Measurements from ENCODE around the gene SOD3.

Gene SOD3

DNA sequence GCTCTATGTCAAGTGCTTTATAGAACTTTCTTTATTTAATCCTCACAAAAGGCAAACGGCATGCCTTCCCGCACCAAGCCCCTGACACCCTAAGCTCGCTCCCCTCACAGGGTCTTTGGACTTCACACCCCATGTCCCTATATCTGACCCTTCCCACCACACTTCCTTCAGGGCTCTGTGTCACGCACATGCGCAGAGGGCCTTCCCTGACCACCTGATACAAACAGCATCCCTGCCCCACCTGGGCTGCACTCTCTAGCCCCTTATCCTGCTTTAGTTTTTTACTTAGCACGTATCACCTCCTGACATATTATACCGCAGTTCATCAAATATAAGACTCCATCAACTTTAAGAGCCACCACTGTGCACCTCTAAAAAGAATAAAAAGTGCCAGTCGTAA, 49.8 kb downstream of the SOD3 start:
- DNase-seq = no peak

DNA sequence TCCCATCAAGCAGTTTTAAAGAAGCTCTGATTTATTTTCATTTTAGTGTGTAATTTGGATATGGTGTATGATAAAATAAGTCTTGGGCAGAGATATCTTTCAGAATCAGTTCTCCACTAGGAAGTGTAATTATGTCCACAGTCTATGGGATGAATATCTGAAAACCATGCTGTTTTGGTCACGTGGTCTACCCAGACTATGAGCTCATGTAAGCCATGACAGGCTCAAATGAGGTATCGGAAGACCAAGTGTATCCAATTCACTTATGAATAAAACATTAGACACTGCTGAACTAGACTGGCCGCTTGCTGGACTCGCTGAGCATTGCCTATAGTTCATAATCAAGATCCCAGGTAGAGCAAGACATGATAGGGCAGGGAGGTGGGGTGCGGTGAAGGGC, 50.5 kb downstream of the SOD3 start:
- DNase-seq = no peak

DNA sequence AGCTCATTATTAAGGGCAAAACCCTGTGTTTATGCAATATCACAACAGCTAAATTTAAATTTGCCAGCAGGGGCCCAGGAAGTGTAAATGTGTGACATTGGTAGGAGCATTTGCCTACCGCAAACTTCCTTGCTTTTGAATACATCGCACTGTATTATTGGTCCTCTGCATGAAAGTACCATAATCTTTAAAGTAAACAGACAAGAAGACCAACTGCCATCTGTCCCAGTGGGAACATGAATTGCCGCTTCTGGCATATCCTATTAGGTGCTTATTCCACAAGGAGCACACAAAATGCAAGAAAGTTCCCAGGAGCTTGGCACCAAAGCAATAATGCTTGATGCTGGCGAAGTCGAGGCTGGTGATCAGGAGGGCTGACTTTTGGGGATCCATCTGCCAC, 51.3 kb downstream of the SOD3 start:
- DNase-seq = no peak

DNA sequence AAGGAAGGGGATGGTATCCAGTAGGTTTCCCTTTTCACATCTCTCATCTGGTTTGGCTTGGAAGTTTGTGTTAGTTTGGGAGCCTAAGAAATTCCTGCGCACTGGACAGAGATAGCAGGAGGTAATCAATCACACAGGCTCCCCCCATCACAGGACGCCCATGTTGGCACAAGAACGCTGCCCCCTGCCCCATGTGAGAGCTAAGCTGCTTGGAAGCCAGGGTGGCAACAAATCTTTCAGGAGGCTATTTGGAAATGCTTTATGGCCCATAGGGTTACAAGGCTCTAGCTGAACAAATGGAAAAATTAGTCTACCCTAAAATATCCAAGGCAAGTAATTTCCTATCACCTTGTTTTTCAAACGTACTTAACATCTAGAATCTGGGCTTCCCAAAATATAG, 54.0 kb downstream of the SOD3 start:
- DNase-seq = no peak

DNA sequence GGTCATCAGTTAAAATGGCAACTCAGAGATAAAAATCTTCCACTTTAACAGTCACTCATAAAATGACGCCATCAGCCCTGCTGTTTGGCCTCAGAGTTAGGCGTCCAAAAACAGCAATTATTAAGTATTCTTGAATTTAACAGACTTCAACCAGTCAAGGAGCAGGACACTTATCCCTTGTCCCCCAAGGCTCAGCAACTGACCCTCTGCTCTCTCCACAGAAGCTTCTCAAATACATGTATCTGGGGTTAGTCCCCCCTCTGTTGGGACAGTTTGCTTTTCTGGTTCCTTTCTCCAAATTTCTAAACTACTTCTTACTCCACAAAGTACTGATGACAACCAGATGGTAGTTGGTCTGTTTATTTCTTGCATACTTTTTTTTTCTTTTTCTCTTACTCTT, 54.4 kb downstream of the SOD3 start:
- no peak for DNase-seq
